GM12878 (cell line): Measurements from ENCODE around the gene SOCS1.

Source experiments
- EZH2 ChIP-seq: IDR thresholded peaks from 2 replicates; pipeline ENCODE4 v1.6.1; 2012; ENCODE audit warnings: low read depth, mild to moderate bottlenecking, control low read depth, inconsistent platforms, low read length, borderline replicate concordance; ENCODE audit not compliant: control insufficient read depth
- HDGF ChIP-seq: fragments of 450-650 bp; IDR thresholded peaks from 2 replicates; pipeline ENCODE4 v1.6.1; 2016; ENCODE audit warnings: antibody characterized with exemption
- NRF1 ChIP-seq: conservative IDR thresholded peaks from 2 replicates; pipeline ENCODE4 v1.6.1; 2011; ENCODE audit warnings: mild to moderate bottlenecking, low read depth, low read length, improper control_type of control experiment
- POLR2A ChIP-seq: IDR thresholded peaks from 2 replicates; pipeline ENCODE4 v1.6.1; 2011; ENCODE audit warnings: low read depth, mild to moderate bottlenecking, low read length
- SREBF2 ChIP-seq: IDR thresholded peaks from 2 replicates; pipeline ENCODE4 v1.6.1; 2012; ENCODE audit warnings: mild to moderate bottlenecking, low read length
- ZBTB33 ChIP-seq: fragments of 450-650 bp; IDR thresholded peaks from 2 replicates; pipeline ENCODE4 v1.6.1; 2017; ENCODE audit warnings: mild to moderate bottlenecking
- ZZZ3 ChIP-seq: IDR thresholded peaks from 2 replicates; pipeline ENCODE4 v1.6.1; 2011; ENCODE audit warnings: low read depth; ENCODE audit not compliant: control insufficient read depth, insufficient read length
- TF ChIP-seq, protein P1 (sequence below): IDR thresholded peaks from 2 replicates; pipeline ENCODE4 v1.6.1; 2011; ENCODE audit warnings: mild to moderate bottlenecking, low read depth, low read length, moderate library complexity; ENCODE audit not compliant: insufficient replicate concordance
- TF ChIP-seq, protein P2 (sequence below), 3 experiments: IDR thresholded peaks in 2 of 3; conservative IDR thresholded peaks in 1 of 3; 2 replicates each; pipeline ENCODE4 v1.5.1; 2011; ENCODE audit warnings: low read depth in 3 of 3, low read length in 3 of 3, mild to moderate bottlenecking in 3 of 3, control low read depth in 2 of 3, moderate library complexity in 2 of 3, inconsistent platforms in 1 of 3, mixed read lengths in 1 of 3; ENCODE audit not compliant: control insufficient read depth in 2 of 3, insufficient read depth in 1 of 3; ENCODE audit errors: extremely low read depth in 1 of 3
- TF ChIP-seq, protein P3 (sequence below): fragments of 150-350 bp; IDR thresholded peaks from 2 replicates; pipeline ENCODE4 v1.6.1; 2014; ENCODE audit warnings: mild to moderate bottlenecking, low read depth, low read length

DNA sequence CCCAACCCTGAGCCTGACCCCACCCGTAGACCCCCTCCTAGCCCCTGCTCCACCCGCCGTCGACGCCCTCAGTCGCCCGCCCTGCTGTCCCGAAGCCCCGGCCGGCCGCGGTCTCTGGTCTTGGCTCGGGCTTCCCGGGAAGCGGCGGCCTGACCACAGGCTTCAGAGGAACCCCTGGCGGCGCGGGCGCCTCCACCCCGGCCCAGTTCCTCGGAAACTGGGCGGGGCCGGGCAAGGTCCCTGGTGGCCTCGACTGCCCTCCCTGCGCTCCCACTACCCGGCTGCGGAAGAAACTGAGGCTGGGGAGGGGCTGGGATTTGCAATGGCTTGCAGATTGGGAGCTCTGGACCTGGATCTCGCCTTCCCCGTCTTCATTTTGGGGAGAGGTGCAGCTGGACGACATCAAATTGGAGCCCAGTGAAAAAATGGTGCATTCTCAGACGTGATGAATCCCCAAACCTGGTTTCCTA is 692 bp upstream of the SOCS1 start:
- TF ChIP-seq EZH2 (no peak), ZBTB33 (no peak), HDGF (no peak; the same call in 1 of the 2 replicates), ZZZ3 (no peak), POLR2A (no peak), NRF1 (no peak), SREBF2 (no peak)
- TF ChIP-seq, protein P1, sequence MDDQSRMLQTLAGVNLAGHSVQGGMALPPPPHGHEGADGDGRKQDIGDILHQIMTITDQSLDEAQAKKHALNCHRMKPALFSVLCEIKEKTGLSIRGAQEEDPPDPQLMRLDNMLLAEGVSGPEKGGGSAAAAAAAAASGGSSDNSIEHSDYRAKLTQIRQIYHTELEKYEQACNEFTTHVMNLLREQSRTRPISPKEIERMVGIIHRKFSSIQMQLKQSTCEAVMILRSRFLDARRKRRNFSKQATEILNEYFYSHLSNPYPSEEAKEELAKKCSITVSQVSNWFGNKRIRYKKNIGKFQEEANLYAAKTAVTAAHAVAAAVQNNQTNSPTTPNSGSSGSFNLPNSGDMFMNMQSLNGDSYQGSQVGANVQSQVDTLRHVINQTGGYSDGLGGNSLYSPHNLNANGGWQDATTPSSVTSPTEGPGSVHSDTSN = no peak
- TF ChIP-seq, protein P2, sequence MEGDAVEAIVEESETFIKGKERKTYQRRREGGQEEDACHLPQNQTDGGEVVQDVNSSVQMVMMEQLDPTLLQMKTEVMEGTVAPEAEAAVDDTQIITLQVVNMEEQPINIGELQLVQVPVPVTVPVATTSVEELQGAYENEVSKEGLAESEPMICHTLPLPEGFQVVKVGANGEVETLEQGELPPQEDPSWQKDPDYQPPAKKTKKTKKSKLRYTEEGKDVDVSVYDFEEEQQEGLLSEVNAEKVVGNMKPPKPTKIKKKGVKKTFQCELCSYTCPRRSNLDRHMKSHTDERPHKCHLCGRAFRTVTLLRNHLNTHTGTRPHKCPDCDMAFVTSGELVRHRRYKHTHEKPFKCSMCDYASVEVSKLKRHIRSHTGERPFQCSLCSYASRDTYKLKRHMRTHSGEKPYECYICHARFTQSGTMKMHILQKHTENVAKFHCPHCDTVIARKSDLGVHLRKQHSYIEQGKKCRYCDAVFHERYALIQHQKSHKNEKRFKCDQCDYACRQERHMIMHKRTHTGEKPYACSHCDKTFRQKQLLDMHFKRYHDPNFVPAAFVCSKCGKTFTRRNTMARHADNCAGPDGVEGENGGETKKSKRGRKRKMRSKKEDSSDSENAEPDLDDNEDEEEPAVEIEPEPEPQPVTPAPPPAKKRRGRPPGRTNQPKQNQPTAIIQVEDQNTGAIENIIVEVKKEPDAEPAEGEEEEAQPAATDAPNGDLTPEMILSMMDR (IDR thresholded peaks at IDR 0.05 in 2 of 3, conservative IDR thresholded peaks at IDR 0.05 in 1 of 3; ENCODE audit: control insufficient read depth in 2 of 3, extremely low read depth in 1 of 3, insufficient read depth in 1 of 3, low read depth in 3 of 3, low read length in 3 of 3) = no peak
- TF ChIP-seq, protein P3, sequence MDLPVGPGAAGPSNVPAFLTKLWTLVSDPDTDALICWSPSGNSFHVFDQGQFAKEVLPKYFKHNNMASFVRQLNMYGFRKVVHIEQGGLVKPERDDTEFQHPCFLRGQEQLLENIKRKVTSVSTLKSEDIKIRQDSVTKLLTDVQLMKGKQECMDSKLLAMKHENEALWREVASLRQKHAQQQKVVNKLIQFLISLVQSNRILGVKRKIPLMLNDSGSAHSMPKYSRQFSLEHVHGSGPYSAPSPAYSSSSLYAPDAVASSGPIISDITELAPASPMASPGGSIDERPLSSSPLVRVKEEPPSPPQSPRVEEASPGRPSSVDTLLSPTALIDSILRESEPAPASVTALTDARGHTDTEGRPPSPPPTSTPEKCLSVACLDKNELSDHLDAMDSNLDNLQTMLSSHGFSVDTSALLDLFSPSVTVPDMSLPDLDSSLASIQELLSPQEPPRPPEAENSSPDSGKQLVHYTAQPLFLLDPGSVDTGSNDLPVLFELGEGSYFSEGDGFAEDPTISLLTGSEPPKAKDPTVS = no peak
